Measurements from ENCODE around the gene NPVF. TPM values are rescaled to one million over a fixed set of nuclear protein-coding genes. Genes with fewer than 3 reads are reported as not detected.

Gene NPVF, protein sequence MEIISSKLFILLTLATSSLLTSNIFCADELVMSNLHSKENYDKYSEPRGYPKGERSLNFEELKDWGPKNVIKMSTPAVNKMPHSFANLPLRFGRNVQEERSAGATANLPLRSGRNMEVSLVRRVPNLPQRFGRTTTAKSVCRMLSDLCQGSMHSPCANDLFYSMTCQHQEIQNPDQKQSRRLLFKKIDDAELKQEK
- polyA plus RNA-seq (ENCODE audit: insufficient read length in 4 of 4): under 1 TPM in 2 of 4 donors, not detected in 2; 0.08 to 0.16 TPM

DNA sequence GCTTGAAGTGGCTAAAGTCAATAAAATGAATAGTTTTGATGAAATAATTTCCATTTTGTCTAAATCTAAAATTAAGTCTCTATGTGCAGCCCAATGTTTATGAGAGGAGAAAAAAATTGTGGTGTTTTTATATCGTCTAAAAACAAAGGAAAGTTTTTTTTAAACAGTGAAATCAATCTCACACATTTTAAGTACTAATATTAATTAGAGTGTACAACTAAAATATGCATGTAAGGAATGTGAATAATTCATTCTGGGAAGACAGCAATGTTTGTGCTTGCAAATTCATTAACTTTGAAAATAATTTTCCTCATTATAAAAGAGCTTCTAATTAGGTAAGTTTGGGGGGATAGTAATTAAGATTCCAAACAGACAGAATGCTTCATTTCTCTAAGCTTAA lies at the start of gene NPVF:
TSS of gene NPVF (minus strand) at position 101 of the 400 bp plus-strand sequence. CDS start at position 54, 47 bp downstream.
- DNase-seq (ENCODE audit: low read depth in 4 of 4, low spot score in 2 of 4): no peak

DNA sequence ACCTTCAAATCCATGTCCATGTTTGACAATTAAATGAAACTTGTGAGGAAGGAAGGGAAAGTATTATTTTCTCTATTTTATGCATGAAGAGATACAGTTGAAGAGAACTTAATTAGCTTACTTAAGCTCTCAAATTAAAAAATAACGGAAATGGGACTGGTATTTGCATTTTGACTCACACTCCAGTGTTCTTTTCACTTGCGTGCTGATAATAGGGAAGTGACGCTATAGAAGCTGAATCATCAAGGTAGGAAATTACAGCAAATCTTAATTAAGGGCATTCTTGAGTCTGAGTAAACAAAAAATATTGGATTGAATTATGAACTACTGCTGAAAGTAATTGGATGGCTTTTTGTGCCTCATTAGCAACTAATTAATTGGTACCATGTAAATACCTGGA lies 44.0 kb upstream of the NPVF start:
- no peak for DNase-seq (ENCODE audit: low read depth in 4 of 4, low spot score in 2 of 4)

DNA sequence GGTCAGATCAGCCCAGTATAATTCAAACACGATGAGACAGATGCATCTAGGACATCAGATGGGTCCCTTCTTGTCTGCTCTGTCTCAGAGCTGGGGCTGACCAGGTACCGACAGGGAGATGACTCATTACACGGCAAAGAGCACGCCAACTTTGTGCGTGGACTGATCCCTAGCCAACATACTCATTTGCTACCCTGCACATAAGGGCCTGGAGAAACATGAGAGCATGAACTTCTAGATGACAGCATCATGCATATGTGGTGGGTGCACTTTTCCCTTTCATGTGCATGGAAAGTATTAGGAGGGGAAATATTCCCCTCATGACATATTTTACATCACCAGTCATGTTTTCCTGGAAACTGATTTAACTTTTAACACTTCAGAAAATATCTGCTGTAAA lies 35.1 kb upstream of the NPVF start:
- DNase-seq (ENCODE audit: low read depth in 4 of 4, low spot score in 2 of 4): no peak

DNA sequence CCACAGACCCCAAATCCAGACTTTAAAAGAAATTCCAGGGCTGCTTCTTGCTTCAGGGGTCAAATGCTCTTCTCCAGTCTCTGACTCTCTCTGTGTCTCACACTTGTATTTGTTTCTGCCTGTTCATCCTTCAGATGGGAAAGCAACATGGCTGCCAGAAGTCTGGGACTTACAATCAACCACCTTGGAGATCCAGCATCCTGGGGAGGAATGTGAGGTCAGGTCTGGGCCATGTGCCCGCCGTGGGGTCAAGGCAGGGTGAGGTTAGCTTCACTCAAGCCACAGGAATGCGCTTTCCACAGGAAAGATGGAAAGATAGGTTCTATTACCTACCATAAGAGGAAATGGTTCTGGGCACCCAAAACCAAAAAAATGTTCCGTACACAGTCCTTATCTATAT lies 34.3 kb upstream of the NPVF start:
- DNase-seq (ENCODE audit: low read depth in 4 of 4, low spot score in 2 of 4): no peak

DNA sequence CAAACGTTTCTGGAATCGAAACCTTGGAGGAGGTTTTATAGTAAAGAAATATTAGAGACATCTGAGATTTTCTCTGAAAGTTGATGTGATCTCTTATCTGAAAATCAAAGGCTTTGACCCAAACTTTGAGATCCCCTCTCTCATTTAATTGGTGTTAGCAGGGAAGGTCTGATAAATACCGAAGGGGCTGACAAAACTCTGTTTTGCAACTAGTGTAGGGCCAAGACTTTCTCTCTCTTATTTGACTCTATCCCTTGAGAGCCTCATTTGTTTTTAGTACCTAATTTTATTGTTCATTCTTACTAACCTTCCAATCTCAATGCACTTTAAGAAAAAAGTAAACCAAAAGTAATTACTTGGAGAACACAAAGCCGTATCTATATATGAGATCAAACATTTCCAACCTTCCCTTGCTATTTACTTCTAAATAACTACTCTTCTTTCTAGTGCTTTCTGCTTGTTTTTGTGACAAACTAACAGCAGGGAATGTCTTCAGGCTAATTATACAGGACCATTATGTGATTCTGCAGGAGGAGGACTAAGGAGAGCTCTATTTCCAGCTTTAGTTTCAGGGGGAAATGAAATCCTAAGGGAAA lies 33.4 kb upstream of the NPVF start:
- DNase-seq (ENCODE audit: low read depth in 4 of 4, low spot score in 2 of 4): no peak

DNA sequence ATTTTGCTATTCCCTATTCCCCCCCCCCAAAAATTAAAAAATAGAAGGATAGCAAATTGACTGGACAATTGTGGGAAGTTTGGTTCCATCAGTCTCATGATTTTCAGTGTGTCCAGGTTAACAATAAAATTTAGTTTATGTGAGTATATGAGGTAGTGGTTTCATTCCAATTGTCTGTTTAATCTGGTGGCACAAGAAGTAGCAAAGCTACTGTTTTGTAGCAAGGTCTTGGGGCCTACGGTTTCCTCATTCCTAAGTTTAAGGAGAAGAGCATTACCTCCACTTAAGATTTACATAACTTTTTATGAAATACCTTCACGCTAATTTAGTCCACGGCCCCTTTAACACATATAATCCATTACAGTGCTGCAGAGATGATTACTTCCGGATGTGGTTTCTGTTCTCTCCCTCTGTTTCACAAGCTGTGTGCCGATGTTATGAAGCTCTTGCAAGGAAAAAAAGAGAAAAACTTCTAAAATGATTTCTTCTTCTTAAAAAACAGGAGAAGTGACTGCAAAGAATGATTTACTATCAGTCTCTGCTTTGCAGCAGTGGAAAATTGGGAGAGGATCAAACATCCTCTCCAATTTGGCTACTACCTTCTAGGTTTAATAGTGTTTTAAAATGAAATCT lies 32.7 kb upstream of the NPVF start:
- no peak for DNase-seq (ENCODE audit: low read depth in 4 of 4, low spot score in 2 of 4)

DNA sequence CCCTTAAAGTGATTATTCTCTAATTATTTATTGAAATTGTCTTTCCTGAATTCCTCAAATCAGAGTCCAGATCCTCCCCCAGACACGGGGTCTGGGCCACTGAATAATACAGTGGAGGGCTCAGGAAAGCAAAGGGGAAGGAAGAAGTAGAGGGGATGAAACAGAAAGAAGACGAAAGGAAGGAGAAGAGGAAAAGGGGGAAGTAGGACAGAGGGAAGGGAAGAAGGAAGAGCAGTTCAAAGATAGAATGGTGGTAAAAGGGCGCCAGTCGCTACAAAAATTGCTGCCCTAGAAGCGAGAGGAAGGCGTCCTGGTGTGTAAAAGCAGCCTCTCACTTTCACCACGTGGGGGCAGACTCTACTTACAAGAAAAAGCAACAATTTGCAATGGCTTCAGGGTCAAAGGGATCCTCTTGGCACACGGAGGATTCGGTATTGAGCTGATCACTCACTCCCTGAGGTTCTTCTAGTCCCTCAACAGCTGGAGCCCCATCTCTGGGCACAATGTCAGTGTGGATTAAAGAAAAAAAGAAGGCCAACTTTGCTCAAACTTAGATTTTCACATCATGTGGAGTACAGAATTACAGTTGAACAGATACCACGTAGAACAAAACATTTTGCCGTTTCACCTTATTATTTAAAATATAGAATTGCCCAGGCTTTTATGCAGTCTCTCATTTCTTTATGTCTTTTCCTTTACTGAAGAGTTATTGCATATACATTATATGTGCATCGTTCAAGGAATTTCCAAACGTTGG lies 31.4 kb upstream of the NPVF start:
- peak in 3 of 4 donors; percentile 61 to 76 (median 63) for DNase-seq (ENCODE audit: low read depth in 4 of 4, low spot score in 2 of 4)

DNA sequence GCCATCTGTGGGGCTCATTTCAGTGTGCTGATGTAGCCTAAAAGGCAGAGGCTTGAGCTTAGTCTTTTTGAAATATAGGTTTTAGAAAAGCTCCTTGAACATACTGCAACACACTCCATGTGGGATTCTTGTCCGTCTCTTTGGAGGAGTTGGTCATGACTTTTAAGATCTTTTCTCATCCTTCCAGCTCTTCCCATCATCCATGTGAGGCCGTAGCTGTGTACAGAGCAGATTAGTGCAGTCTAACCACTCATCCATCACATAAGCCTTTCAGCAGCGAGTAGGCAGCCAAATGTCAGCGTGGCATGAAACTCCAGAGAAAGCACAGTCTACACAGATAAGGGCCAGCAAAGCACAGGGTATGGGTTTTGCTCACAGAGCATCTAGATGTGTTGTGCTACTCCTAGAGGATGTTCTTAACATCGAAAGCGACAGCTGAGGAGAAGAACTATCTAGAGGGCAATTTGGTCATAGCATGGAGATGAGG lies 28.1 kb upstream of the NPVF start:
- no peak for DNase-seq (ENCODE audit: low read depth in 4 of 4, low spot score in 2 of 4)

DNA sequence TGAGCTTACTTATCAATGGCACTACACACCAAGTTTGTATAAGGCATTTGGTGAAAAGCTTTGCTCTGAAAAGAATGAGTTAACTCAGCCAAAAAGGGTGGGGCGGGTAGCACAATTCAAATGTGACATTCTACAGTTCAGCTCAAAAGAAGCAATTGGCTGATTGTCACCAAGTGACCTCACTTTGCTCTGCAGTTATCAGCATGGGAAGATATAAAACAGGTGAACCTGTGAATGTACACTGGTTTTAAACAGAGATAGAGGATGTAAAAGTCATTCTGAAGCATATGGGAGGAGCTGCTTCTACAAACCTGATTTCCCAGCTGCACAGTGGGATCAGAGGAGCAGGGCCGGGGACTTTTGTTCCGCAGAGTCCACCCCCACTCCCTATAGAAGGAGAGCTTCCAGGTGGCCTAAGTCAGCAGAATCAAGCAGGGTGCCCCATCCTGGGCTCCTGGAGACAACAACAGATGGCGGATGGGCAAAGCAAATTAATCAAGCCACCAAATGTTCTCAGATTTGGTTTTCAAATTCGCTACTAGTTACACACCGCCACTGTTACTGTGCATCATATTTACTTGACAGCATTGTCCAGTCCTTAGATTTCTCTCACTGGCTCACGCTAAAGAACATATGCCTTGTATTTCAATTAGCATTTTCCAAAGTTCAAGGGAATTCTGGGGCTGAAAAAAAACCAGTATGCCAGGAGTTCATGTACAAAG lies 27.5 kb upstream of the NPVF start:
- no peak for DNase-seq (ENCODE audit: low read depth in 4 of 4, low spot score in 2 of 4)

DNA sequence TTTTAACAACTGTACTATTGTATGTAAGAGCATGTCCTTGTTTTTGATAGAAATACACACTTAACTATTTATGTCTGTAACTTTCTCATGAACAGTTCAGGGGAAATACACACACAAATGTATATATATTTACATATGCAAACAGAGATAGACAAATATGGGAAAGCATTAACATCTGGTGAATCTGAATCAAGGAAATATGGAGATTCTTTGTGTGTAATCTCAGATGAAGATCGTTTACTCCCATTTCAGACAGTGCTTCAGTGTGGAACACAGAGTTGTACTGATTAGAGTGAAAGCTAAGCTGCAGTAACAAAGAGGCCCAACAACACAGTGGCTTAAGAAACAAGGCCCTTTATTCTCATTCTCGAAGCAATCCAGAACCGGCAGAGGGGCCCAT lies 26.3 kb upstream of the NPVF start:
- DNase-seq (ENCODE audit: low read depth in 4 of 4, low spot score in 2 of 4): no peak

DNA sequence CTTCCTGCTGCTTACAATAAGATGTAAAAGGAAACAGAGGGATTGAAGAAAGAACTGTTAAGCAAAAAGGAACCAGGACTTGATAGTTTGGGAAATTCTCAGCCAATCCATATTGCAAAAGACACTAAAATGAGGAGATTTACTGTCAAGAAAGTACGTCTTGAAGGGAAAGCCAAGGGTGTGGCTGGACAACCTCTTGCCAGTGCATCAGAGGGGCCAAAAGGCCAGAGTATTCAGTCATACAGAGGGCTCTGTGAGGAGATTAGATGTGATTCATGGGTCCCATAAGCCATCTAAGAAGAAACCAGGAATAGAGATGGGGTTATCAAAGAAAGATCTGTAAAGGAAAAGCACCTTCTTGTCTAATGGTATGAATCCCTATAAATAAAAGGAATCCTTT lies 25.4 kb upstream of the NPVF start:
- DNase-seq (ENCODE audit: low read depth in 4 of 4, low spot score in 2 of 4): no peak

DNA sequence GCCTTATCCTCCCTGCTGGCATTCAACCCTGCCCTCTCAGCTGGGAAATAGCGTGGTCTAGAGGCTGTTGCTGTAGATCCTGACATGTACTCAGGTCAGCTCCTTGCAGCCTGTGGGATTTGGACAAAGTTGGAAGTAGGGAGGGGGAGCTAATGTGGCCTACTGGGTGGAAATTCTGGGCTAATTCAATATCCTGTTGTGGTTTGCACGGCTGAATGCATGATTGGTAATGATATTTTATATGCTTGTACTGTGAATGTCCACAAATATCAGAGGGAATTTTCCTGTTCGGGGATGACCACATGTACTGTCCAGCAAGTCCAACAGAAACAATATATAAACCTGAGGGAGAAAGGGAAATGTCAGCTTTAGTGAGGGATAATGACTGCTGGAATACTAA lies 22.1 kb upstream of the NPVF start:
- DNase-seq (ENCODE audit: low read depth in 4 of 4, low spot score in 2 of 4): no peak

DNA sequence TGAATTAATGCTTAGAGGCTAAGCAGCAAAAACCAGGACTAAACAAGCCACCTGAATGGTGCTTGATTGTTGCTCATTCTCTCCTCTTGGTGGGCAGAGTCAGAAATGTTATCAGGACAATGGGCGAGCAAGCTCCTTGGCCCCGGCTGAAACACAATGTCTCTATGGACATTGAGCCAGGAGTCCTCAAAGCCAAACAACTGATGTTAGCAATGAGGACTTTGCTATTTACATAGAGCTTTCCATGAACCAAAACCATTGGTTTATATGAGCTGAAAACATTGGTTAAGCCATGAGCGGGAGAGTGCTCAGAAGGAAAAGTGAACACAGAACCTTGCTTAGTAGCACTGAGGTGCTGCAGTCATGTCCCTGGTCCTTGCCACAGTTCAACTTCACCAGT lies 21.5 kb upstream of the NPVF start:
- no peak for DNase-seq (ENCODE audit: low read depth in 4 of 4, low spot score in 2 of 4)

DNA sequence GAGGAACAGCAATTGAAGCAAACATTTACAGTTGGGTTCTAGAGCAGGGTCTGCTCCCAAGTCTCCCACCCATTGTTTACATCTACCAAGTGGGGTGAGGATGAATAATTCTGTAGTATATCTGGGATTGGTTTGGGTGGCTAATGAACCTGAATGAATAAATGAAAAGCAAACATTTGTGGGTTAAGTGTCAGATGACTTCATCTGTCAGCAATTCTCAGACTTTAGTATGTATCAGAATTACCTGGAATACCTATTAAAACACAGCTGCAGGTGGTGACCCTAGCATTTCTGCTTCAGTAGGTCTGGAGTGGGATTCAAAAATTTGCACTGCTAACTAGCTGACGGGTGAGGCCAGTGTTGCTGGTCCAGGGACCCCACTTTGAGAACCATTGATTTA lies 18.0 kb upstream of the NPVF start:
- DNase-seq (ENCODE audit: low read depth in 4 of 4, low spot score in 2 of 4): no peak

DNA sequence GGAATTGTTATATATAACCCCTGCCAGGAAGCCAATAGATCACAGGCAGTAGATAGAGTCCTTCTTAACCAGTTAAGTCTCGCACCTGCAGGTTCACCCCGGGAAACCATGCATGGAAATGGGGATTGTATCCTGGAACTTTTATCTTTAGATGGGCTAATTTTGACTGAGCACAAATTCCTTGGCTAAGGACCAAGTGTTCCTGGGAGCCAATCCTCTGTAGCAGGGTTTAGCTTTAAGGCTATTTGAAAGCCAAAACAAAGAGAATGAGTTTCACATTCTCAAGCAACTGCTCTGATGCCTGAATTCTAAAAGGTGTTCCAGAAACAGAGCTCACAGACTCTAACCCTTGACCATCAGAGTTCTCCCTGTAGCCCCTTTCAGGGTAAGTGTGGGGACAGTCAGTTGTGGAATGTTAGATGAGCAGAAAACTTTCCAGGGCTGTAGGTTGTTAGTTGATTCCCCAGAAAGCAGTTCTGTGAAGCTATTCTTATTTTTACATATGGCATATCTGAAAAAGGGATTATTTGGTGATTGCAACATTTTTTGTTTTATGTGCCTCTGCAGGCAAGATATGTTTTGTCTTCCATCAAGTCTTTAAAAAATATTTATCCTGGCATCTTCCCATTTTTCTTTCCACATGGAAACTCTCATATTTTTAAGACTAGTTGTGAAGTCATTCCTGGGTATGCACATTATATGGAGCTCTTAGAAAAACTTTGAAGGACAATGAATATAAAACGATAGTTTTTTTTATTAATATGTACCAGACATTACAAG lies 16.2 kb upstream of the NPVF start:
- DNase-seq (ENCODE audit: low read depth in 4 of 4, low spot score in 2 of 4): no peak

DNA sequence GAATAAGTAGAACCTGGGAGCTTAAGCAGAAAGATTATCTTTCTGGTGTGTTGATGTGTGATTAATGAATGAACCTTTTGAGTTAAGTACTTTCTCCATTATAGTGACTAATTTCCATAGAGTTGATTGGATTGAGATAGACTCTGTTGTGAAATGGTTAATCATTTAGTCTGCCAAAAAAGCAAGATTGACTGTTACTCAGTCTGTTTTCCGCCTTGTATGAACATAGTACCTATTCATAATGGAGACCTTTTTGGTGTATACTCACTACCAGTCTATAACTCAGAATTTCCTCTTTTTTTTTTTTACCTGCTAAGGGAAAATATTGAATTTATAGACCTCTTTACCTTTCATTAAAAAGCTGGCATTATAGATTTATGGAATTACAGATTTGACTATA lies 14.4 kb upstream of the NPVF start:
- no peak for DNase-seq (ENCODE audit: low read depth in 4 of 4, low spot score in 2 of 4)

DNA sequence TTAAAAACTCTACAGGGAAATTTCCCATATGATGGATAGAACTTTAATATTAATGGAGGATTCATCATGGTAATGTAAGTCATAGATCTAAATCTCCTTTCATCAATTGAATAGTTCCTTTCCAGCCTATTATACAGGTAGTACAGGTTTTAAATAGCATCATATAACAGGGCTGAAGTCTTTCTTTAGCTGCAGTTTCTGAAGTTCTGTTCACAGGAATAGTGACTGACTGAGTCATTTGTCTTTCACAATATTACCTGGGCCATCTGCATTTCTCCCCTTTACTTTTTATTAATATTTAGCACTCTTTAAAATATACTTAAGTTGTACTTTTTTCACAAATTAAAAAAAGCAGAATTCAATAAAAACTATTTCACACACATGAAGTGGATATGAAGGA lies 12.6 kb upstream of the NPVF start:
- no peak for DNase-seq (ENCODE audit: low read depth in 4 of 4, low spot score in 2 of 4)

DNA sequence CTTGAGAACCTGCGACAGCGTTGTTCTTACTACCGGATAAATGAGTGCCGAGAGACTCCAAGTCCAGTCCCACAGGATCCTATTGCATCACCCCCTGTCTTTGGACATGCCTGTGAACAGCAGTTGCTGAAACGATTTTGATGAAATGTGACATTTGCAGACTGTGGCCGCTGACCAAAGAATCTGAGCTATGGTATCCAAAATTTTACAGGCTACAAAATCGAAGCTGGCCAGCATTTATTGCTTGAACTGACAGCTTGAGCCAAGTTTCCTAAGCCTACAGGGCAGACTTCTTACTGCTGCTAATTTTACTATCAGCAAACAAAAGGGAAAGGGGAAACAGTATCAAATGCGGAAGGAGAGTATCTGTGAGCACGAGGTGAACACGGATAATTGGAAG lies 12.1 kb upstream of the NPVF start:
- DNase-seq (ENCODE audit: low read depth in 4 of 4, low spot score in 2 of 4): no peak

DNA sequence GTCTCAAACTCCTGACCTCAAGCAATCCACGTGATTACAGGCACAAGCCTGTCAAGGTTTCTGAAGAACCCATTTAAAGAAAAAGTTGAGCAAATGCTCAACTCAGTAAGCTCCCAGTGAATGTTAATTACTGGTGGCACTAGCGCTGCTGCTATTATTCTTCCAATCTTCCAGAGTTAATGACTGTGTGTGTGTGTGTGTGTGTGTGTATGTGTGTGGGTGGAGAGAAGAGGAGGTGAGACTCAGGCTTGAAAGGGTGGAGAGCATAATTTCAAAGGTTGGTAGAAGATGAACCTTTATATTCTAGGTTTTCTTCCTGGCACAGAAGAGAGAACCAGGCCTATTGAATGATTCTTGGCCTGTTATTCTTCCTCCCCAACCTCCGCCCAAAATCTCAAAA lies 11.6 kb upstream of the NPVF start:
- no peak for DNase-seq (ENCODE audit: low read depth in 4 of 4, low spot score in 2 of 4)
